NT2/D1 (cell line): ENCODE measurements around the gene EPB41L2.

Source experiments
- SUZ12 ChIP-seq: IDR thresholded peaks from 2 replicates; pipeline ENCODE4 v1.6.1; 2011; ENCODE audit not compliant: insufficient read length, insufficient read depth; ENCODE audit errors: extremely low read depth
- YY1 ChIP-seq: IDR thresholded peaks from 2 replicates; pipeline ENCODE4 v1.6.1; 2011; ENCODE audit not compliant: insufficient read length, insufficient read depth

GRCh38 chr6:130796313-130796905 is 266.6 kb downstream of the EPB41L2 start:
- TF ChIP-seq YY1 (no peak), SUZ12 (no peak)
